Measurements from ENCODE around the gene PRDM15. TPM values are rescaled to one million over a fixed set of nuclear protein-coding genes. Genes with fewer than 3 reads are reported as not detected.

The PRDM15 gene
- polyA plus RNA-seq, 1 experiment, result 5.1 TPM

DNA sequence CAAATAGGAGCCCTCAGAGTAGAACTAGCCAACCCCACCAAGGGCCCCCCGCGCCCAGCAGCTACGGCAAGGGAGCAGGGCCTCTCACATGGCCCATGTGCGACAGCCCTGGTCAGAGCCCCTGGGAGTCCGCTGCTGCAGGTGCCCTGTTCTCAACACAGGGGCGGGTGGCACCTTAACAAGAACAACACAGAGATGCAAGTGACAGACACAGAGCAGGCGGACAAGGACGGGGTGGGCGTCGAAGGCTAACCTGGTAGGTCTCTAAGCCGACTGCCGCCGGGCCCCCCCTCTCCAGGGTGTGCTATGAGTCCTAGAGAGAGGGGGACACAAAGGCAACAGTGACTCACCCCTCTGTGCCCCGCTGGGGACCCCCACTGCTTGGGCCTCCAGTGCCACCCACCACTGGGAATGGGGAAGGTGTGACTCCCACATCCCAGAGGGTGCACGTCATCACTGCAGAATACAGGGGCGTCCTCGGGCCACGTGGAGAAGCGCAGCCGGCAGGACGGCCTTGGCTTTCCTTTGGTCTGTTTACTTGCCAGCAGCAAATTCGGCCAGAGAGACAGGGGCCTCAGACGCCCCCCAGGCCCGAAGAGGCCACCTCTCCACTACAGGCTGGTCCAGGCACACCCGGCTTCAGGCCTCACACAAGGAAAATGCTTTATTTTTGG lies 44.8 kb downstream of the PRDM15 start:
- Histone ChIP-seq H3K27ac (ENCODE audit: low read depth, low read length) (no peak overlapping the region), H3K9me3 (ENCODE audit: control insufficient read depth, insufficient read depth, low read length) (no peaks in the 10 kb centered on the region; the same call in 1 of the 2 replicates), H3K4me3 (ENCODE audit: low read depth, low read length) (no peak overlapping the region), H3K27me3 (ENCODE audit: control insufficient read depth, insufficient read depth, low read length) (no peaks in the 10 kb centered on the region)
- TF ChIP-seq, protein P1, sequence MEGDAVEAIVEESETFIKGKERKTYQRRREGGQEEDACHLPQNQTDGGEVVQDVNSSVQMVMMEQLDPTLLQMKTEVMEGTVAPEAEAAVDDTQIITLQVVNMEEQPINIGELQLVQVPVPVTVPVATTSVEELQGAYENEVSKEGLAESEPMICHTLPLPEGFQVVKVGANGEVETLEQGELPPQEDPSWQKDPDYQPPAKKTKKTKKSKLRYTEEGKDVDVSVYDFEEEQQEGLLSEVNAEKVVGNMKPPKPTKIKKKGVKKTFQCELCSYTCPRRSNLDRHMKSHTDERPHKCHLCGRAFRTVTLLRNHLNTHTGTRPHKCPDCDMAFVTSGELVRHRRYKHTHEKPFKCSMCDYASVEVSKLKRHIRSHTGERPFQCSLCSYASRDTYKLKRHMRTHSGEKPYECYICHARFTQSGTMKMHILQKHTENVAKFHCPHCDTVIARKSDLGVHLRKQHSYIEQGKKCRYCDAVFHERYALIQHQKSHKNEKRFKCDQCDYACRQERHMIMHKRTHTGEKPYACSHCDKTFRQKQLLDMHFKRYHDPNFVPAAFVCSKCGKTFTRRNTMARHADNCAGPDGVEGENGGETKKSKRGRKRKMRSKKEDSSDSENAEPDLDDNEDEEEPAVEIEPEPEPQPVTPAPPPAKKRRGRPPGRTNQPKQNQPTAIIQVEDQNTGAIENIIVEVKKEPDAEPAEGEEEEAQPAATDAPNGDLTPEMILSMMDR (IDR thresholded peaks at IDR 0.05; ENCODE audit: low read depth, low read length), result no peak
- DNase-seq (ENCODE audit: low read depth, low spot score), result no peak
- POLR2A ChIA-PET, result no interaction called here
- CTCF ChIA-PET, result interaction anchor here (2.2 kb wide), 1 partner anchor 17 kb away, joined by 11 read pairs; no protein-coding TSS in a partner anchor

DNA sequence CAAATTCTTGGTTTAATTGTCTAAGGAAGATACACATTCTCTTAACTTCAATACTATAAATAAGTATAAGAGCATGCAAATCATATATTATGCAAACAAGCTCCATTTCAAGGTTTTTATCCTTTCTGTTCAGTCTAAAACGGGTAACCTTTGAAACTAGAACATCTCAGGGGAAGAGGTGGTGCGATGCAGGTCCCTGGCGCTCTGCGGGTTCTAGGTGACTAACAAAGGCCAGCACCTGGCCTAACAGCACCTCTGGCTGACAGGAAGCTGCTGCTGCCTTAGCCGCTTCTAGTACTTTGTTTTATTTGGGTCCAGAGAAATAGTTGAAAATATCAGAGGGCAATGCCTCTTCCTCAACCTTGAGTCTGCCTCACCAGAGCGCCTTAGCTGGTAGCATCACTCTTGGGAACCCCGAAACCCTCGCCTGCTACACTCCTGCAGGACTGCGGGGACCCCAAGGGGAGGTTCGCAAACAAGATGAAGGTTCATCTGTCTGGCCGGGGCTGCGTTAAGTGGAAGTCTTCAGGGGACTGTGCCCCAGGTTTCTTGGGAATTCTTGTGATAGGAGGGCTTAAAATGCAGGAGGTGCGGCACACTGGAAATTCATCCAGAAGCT lies 45.5 kb downstream of the PRDM15 start:
- POLR2A ChIA-PET, result no interaction called here
- no peaks in the 10 kb centered on the region; the same call in 1 of the 2 replicates for H3K9me3 ChIP-seq (ENCODE audit: control insufficient read depth, insufficient read depth, low read length)
- no peaks in the 10 kb centered on the region for H3K27me3 ChIP-seq (ENCODE audit: control insufficient read depth, insufficient read depth, low read length)
- CTCF ChIA-PET, result interaction anchor here (2.2 kb wide), 1 partner anchor 17 kb away, joined by 11 read pairs; no protein-coding TSS in a partner anchor
- no peak overlapping the region for H3K4me3 ChIP-seq (ENCODE audit: low read depth, low read length)
- DNase-seq (ENCODE audit: low read depth, low spot score), result no peak
- H3K27ac ChIP-seq (ENCODE audit: low read depth, low read length), result no peak overlapping the region
- TF ChIP-seq, protein P1 (IDR thresholded peaks at IDR 0.05; ENCODE audit: low read depth, low read length), result no peak

DNA sequence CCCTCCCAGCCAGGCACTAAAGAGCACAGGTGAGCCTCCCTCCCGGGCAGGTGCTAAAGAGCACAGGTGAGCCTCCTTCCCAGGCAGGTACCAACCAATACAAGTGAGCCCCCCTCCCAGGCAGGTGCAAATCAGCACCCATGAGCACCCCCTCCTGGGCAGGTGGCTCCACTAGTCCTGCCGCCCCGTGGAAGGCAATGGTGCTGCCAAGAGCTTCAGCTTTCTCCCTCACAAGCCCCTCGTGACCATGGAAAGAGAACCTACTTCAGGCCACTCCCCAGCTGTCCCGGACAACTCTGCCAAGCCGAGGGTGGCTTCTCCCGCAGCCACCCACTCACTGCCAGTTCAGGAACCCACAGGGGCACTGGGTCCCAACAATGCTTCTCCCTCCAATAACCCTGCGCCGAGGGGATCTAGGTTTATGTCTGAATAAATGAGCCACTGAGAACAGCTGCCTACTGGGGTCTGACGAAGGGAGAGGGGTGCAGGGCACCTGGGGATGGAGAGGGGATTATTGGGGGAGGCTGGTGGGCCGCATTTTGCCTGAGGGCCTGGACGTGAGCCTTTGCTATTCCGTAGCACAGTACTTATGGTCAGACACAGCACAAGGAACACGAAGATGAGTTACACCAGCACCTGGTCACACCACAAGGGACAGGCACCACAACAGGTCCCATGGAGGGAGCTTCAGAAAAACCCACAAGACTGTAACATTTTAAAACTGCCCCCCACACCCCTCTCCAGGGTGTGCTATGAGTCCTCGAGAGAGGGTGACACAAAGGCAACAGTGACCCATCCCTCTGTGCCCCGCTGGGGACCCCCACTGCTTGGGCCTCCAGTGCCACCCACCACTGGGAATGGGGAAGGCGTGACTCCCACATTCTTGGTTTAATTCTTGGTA lies 46.3 kb downstream of the PRDM15 start:
- H3K27me3 ChIP-seq (ENCODE audit: control insufficient read depth, insufficient read depth, low read length), result no peaks in the 10 kb centered on the region
- TF ChIP-seq, protein P1 (IDR thresholded peaks at IDR 0.05; ENCODE audit: low read depth, low read length), result no peak
- ChIA-PET POLR2A (no interaction called here), CTCF (interaction anchor here (2.2 kb wide), 1 partner anchor 16 kb away, joined by 11 read pairs; no protein-coding TSS in a partner anchor)
- H3K4me3 ChIP-seq (ENCODE audit: low read depth, low read length), result no peak overlapping the region
- H3K27ac ChIP-seq (ENCODE audit: low read depth, low read length), result no peak overlapping the region
- no peak for DNase-seq (ENCODE audit: low read depth, low spot score)
- no peaks in the 10 kb centered on the region; the same call in 1 of the 2 replicates for H3K9me3 ChIP-seq (ENCODE audit: control insufficient read depth, insufficient read depth, low read length)

DNA sequence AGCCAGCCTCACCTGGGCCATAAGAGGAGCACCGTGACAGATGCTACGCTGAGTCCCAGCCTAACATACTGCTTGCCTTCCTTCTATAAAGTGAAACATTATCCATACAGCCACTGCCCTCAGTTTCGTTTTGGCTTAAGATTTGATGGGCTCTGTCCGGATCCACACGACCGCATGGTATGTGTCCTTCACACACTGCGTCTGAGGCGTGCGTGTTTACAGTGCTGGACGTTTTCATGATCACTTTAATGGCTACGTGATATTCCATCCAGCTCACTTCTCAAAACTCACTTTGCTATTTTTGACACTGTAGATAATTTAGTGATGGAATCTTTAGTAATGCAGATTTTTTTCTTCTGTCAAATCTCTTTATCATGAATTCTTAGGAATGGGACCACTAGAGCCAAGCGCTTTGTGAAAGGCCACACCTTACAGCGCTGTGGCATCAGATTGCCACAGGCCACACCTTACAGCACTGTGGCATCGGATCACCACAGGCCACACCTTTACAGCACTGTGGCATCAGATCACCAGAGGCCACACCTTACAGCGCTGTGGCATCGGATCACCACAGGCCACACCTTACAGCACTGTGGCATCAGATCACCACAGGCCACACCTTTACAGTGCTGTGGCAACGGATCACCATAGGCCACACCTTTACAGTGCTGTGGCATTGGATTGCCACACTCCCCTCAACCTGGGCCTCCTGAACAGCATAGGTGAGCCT lies 47.1 kb downstream of the PRDM15 start:
- POLR2A ChIA-PET, result no interaction called here
- DNase-seq (ENCODE audit: low read depth, low spot score), result no peak
- Histone ChIP-seq H3K4me3 (ENCODE audit: low read depth, low read length) (no peak overlapping the region), H3K9me3 (ENCODE audit: control insufficient read depth, insufficient read depth, low read length) (no peaks in the 10 kb centered on the region; the same call in 1 of the 2 replicates), H3K27ac (ENCODE audit: low read depth, low read length) (no peak overlapping the region), H3K27me3 (ENCODE audit: control insufficient read depth, insufficient read depth, low read length) (no peaks in the 10 kb centered on the region)
- CTCF ChIA-PET, result interaction anchor here (1.5 to 2.2 kb wide), 2 partner anchors 15 kb away, joined by 9 to 11 read pairs; no protein-coding TSS in a partner anchor
- TF ChIP-seq, protein P1 (IDR thresholded peaks at IDR 0.05; ENCODE audit: low read depth, low read length), result no peak
